NCI-H345 treated with DMSO at 0.1 percent for 48 hours (cell line): ENCODE data around the gene DDX10.
"Not testable (repeated sequence)": the region's sequence is repeated elsewhere in the genome, so short reads cannot be mapped to it uniquely, and the experiment has no call there.

Experiments used
- DNase-seq: peaks from one replicate; lab custom pipeline; 2025; ENCODE audit not compliant: unreplicated experiment; lab: John Stamatoyannopoulos, UW

Gene DDX10

GRCh38 chr11:108768370-108768769, 103.5 kb downstream of the DDX10 start:
- DNase-seq = no peak

GRCh38 chr11:108768964-108769363, 104.1 kb downstream of the DDX10 start:
- DNase-seq = no peak

GRCh38 chr11:108774037-108774730, 109.3 kb downstream of the DDX10 start:
- no peak for DNase-seq

- DNase-seq = no peak
Measured at GRCh38 chr11:108775324-108775723, 110.5 kb downstream of the DDX10 start.

GRCh38 chr11:108779147-108779546, 114.3 kb downstream of the DDX10 start:
- DNase-seq = not testable (repeated sequence)

GRCh38 chr11:108780119-108780518, 115.2 kb downstream of the DDX10 start:
- DNase-seq = no peak

- DNase-seq = no peak
Measured at GRCh38 chr11:108781946-108782345, 117.1 kb downstream of the DDX10 start.

GRCh38 chr11:108786281-108786990, 121.6 kb downstream of the DDX10 start:
- no peak for DNase-seq

GRCh38 chr11:108787105-108787504, 122.2 kb downstream of the DDX10 start:
- DNase-seq = no peak

GRCh38 chr11:108788565-108789199, 123.8 kb downstream of the DDX10 start:
- DNase-seq = no peak

- no peak for DNase-seq
Measured at GRCh38 chr11:108790501-108791299, 125.8 kb downstream of the DDX10 start.

- no peak for DNase-seq
Measured at GRCh38 chr11:108793138-108793537, 128.3 kb downstream of the DDX10 start.

GRCh38 chr11:108793611-108794010, 128.7 kb downstream of the DDX10 start:
- no peak for DNase-seq

GRCh38 chr11:108796551-108796950, 131.7 kb downstream of the DDX10 start:
- DNase-seq = no peak

- DNase-seq = no peak
Measured at GRCh38 chr11:108797578-108798100, 132.8 kb downstream of the DDX10 start.

- no peak for DNase-seq
Measured at GRCh38 chr11:108802492-108802891, 137.6 kb downstream of the DDX10 start.

- no peak for DNase-seq
Measured at GRCh38 chr11:108803776-108804175, 138.9 kb downstream of the DDX10 start.

- no peak for DNase-seq
Measured at GRCh38 chr11:108804511-108804910, 139.6 kb downstream of the DDX10 start.

- no peak for DNase-seq
Measured at GRCh38 chr11:108805030-108805429, 140.2 kb downstream of the DDX10 start.

- no peak for DNase-seq
Measured at GRCh38 chr11:108807262-108807661, 142.4 kb downstream of the DDX10 start.

- no peak for DNase-seq
Measured at GRCh38 chr11:108813086-108813485, 148.2 kb downstream of the DDX10 start.
